ENCODE data around the gene TEKT4. TPM values are rescaled to one million over a fixed set of nuclear protein-coding genes. Genes with fewer than 3 reads are reported as not detected.

TEKT4 gene
- total RNA-seq, 1 donor from 2014 or later: 0.34 TPM

- Mint-ChIP-seq H3K4me3 (ENCODE audit: low read depth) (no peak overlapping the region), H3K9me3 (ENCODE audit: low read depth) (no peaks in the 10 kb centered on the region), H3K4me1 (ENCODE audit: low read depth) (peaks cover 2% of the 10 kb centered on the region), H3K27me3 (peaks cover 4% of the 10 kb centered on the region), H3K36me3 (ENCODE audit: insufficient read depth) (no peaks in the 10 kb centered on the region), H3K27ac (no peak overlapping the region)
- TF ChIP-seq CTCF (IDR thresholded peaks at IDR 0.05; ENCODE audit: unreplicated experiment): no peak
- no peak for DNase-seq (ENCODE audit: low spot score, unreplicated experiment)
Observed at GRCh38 chr2:94873362-94874276, 2.4 kb downstream of the TEKT4 start.

GRCh38 chr2:94874277-94874997, 3.2 kb downstream of the TEKT4 start:
- peak; percentile 74 for DNase-seq (ENCODE audit: low spot score, unreplicated experiment)
- H3K27me3 Mint-ChIP-seq: peaks cover 4% of the 10 kb centered on the region
- no peak overlapping the region for H3K4me3 Mint-ChIP-seq (ENCODE audit: low read depth)
- H3K36me3 Mint-ChIP-seq (ENCODE audit: insufficient read depth): no peaks in the 10 kb centered on the region
- H3K9me3 Mint-ChIP-seq (ENCODE audit: low read depth): no peaks in the 10 kb centered on the region
- H3K27ac Mint-ChIP-seq: no peak overlapping the region
- peaks cover 2% of the 10 kb centered on the region for H3K4me1 Mint-ChIP-seq (ENCODE audit: low read depth)
- TF ChIP-seq CTCF (IDR thresholded peaks at IDR 0.05; ENCODE audit: unreplicated experiment): peak; percentile 81

GRCh38 chr2:94875064-94875819, 4.0 kb downstream of the TEKT4 start:
- Mint-ChIP-seq H3K9me3 (ENCODE audit: low read depth) (no peaks in the 10 kb centered on the region), H3K27ac (no peak overlapping the region), H3K4me3 (ENCODE audit: low read depth) (no peak overlapping the region), H3K4me1 (ENCODE audit: low read depth) (peaks cover 2% of the 10 kb centered on the region), H3K27me3 (peaks cover 4% of the 10 kb centered on the region), H3K36me3 (ENCODE audit: insufficient read depth) (no peaks in the 10 kb centered on the region)
- DNase-seq (ENCODE audit: low spot score, unreplicated experiment): no peak
- no peak for TF ChIP-seq CTCF (IDR thresholded peaks at IDR 0.05; ENCODE audit: unreplicated experiment)

GRCh38 chr2:94875820-94876522, 4.7 kb downstream of the TEKT4 start:
- no peak for DNase-seq (ENCODE audit: low spot score, unreplicated experiment)
- no peak for TF ChIP-seq CTCF (IDR thresholded peaks at IDR 0.05; ENCODE audit: unreplicated experiment)
- H3K27ac Mint-ChIP-seq: no peak overlapping the region
- no peak overlapping the region for H3K4me3 Mint-ChIP-seq (ENCODE audit: low read depth)
- H3K36me3 Mint-ChIP-seq (ENCODE audit: insufficient read depth): no peaks in the 10 kb centered on the region
- no peaks in the 10 kb centered on the region for H3K9me3 Mint-ChIP-seq (ENCODE audit: low read depth)
- H3K4me1 Mint-ChIP-seq (ENCODE audit: low read depth): no peaks in the 10 kb centered on the region
- H3K27me3 Mint-ChIP-seq: peaks cover under 1% of the 10 kb centered on the region

Data from progenitor cell of endocrine pancreas (in vitro differentiated cells).